K562 (cell line): Measurements from ENCODE around the gene SLC9A3. TPM values are rescaled to one million over a fixed set of nuclear protein-coding genes. Genes with fewer than 3 reads are reported as not detected.

Experiments
- ATAC-seq: fragments of 200-7000 bp; cut with Tn5 transposase; 3 replicates; pipeline ENCODE4 v1.9.1; 2020; ENCODE audit warnings: moderate library complexity
- BruUV-seq: library from RNA; stranded (reverse); fragments of 400-500 nt; replicated peaks from 2 replicates; lab custom pipeline; 2021; lab: Mats Ljungman, UMichigan
- CTCF ChIA-PET: fragments of 300-600 bp; formaldehyde crosslinking; extraction: SDS; loops from one replicate; lab custom pipeline; 2021; ENCODE audit warnings: low intra/inter-chr PET ratio; lab: Yijun Ruan, JAX
- POLR2A ChIA-PET: fragments of 300-600, 350-650 bp; sonication (Branson Sonifier 250); formaldehyde crosslinking; extraction: SDS; loops from one replicate; lab custom pipeline; 2021; ENCODE audit warnings: antibody characterized with exemption, inconsistent platforms; lab: Yijun Ruan, JAX
- DNase-seq, 4 experiments: peaks; one replicate each; pipeline versions ENCODE4 v3.0.0 to v3.0.0-alpha.2; 2011 to 2018; ENCODE audit warnings: low spot score in 3 of 4, mixed read lengths in 3 of 4; ENCODE audit errors: extremely low read depth in 1 of 4
- FAIRE-seq: peaks from 2 replicates; lab custom pipeline; 2011; peaks lifted over from hg19 to GRCh38; lab: Jason Lieb, UNC
- H2AFZ ChIP-seq: 2 replicates; pipeline ENCODE4 v1.6.0; 2011; ENCODE audit warnings: low read depth, low read length, control low read depth, inconsistent platforms
- H3K27ac ChIP-seq: fragments of 200-600 bp; 3 replicates; pipeline ENCODE4 v1.8.0; 2011; ENCODE audit warnings: low read depth, mild to moderate bottlenecking, control low read depth, inconsistent platforms, low read length, moderate library complexity, mixed read lengths; ENCODE audit errors: extremely low read depth
- H3K27me3 ChIP-seq, 2 experiments: fragments of 300-600 bp in 1 of 2; 2 replicates in 1 of 2; 3 replicates in 1 of 2; pipeline versions ENCODE4 v1.6.0 to v1.8.0; 2011; ENCODE audit warnings: inconsistent platforms in 2 of 2, low read length in 2 of 2, mild to moderate bottlenecking in 1 of 2, mixed read lengths in 1 of 2, moderate library complexity in 1 of 2; ENCODE audit not compliant: control insufficient read depth in 2 of 2, insufficient read depth in 2 of 2
- H3K36me3 ChIP-seq: fragments of 300-600 bp; 3 replicates; pipeline ENCODE4 v1.8.0; 2011; ENCODE audit warnings: mild to moderate bottlenecking, low read length, inconsistent platforms; ENCODE audit not compliant: control insufficient read depth, insufficient read depth
- H3K4me1 ChIP-seq, 2 experiments: fragments of 200-600 bp in 1 of 2; replicated peaks in 1 of 2; 2 replicates in 1 of 2; 3 replicates in 1 of 2; pipeline versions ENCODE4 v1.5.1 to v1.8.0; 2011; ENCODE audit warnings: inconsistent platforms in 2 of 2, low read length in 2 of 2, mild to moderate bottlenecking in 1 of 2, mixed read lengths in 1 of 2, moderate library complexity in 1 of 2; ENCODE audit not compliant: control insufficient read depth in 2 of 2, insufficient read depth in 2 of 2
- H3K4me2 ChIP-seq: 2 replicates; pipeline ENCODE4 v1.6.1; 2011; ENCODE audit warnings: low read length, control low read depth, inconsistent platforms, mixed read lengths; ENCODE audit not compliant: insufficient read depth
- H3K4me3 ChIP-seq: fragments of 200-600 bp; sonication (generic), shearing (Covaris generic); 2 replicates; pipeline ENCODE4 v1.5.1; 2016; ENCODE audit warnings: control low read depth, inconsistent platforms
- H3K79me2 ChIP-seq: fragments of 200-600 bp; 3 replicates; pipeline ENCODE4 v1.8.0; 2011; ENCODE audit warnings: low read length, inconsistent platforms; ENCODE audit not compliant: control insufficient read depth, insufficient read depth
- H3K9ac ChIP-seq, 2 experiments: 2 replicates each; pipeline versions ENCODE4 v1.6.0 to v1.6.1; 2011; ENCODE audit warnings: low read depth in 2 of 2, low read length in 2 of 2, control low read depth in 1 of 2, inconsistent platforms in 1 of 2, mild to moderate bottlenecking in 1 of 2, mixed read lengths in 1 of 2; ENCODE audit not compliant: insufficient read depth in 1 of 2
- H3K9me1 ChIP-seq: one replicate; pipeline ENCODE4 v1.6.0; 2011; ENCODE audit warnings: inconsistent platforms, mild to moderate bottlenecking, low read length, moderate library complexity; ENCODE audit not compliant: control insufficient read depth, insufficient read depth
- H3K9me3 ChIP-seq: replicated peaks from 2 replicates; pipeline ENCODE4 v1.5.1; 2011; ENCODE audit warnings: low read depth, low read length, inconsistent platforms; ENCODE audit not compliant: control insufficient read depth, insufficient read depth
- H4K20me1 ChIP-seq: replicated peaks from 2 replicates; pipeline ENCODE4 v1.6.1; 2011; ENCODE audit warnings: low read length, inconsistent platforms, mixed read lengths; ENCODE audit not compliant: control insufficient read depth, insufficient read depth
- ATF7 ChIP-seq: fragments of 450-650 bp; IDR thresholded peaks from 2 replicates; pipeline ENCODE4 v1.7.1; 2014; ENCODE audit warnings: mild to moderate bottlenecking, moderate library complexity
- SIN3B ChIP-seq: fragments of 450-650 bp; IDR thresholded peaks from 2 replicates; pipeline ENCODE4 v1.6.1; 2017; ENCODE audit warnings: low read depth, mild to moderate bottlenecking, moderate library complexity
- ZNF431 ChIP-seq: sonication (generic); formaldehyde crosslinking; IDR thresholded peaks from 2 replicates; pipeline ENCODE4 v1.8.0; 2022; ENCODE audit warnings: mild to moderate bottlenecking, missing genetic modification reagents
- ZNF586 ChIP-seq: fragments of 450-650 bp; formaldehyde crosslinking; conservative IDR thresholded peaks from 2 replicates; pipeline ENCODE4 v1.4.0; 2020; ENCODE audit warnings: mild to moderate bottlenecking, moderate library complexity
- WGBS: fragments of 100-300 bp; shearing (Covaris generic); methylation state at CpG from one replicate; pipeline ENCODE4 v1.1.6; 2016; ENCODE audit warnings: low coverage, mixed read lengths; ENCODE audit not compliant: insufficient coverage; ENCODE audit errors: missing lambda C conversion rate; 5-methylcytosine and 5-hydroxymethylcytosine counted together
- in situ Hi-C: fragments of 300-500 bp; cut with MboI; formaldehyde crosslinking; loops from 4 replicates; pipeline ENCODE4 v1.15.0; 2018; ENCODE audit warnings: inconsistent platforms, mixed read lengths
- intact Hi-C: fragments of 100-400 bp; cut with micrococcal nuclease; formaldehyde crosslinking; loops from 2 replicates; pipeline ENCODE4 v1.14.2; 2022
- polyA plus RNA-seq, 8 experiments: library from polyadenylated mRNA; depleted of rRNA in 4 of 8; stranded (reverse) in 5 of 8; unstranded in 3 of 8; fragments of >200 nt; fragmentation: Nextera tagmentation in 2 of 8; fragmentation: Illumina TruSeq in 1 of 8; extraction: Ambion mirVana in 2 of 8; extraction: Trizol in 1 of 8; gene quantifications; 2 replicates each; pipeline versions ENCODE4 v1.2.1 to v1.2.3, GENCODE V29; 2011 to 2014; ENCODE audit warnings: inconsistent platforms in 1 of 8, missing spikeins in 1 of 8
- total RNA-seq, 7 experiments: library from RNA; depleted of rRNA in 6 of 7; stranded (reverse); fragments of >200 nt in 6 of 7; fragmentation: Illumina TruSeq in 2 of 7; extraction: Trizol in 2 of 7; gene quantifications; 2 replicates each; pipeline versions ENCODE4 v1.2.1 to v1.2.3, GENCODE V29; 2011 to 2021; ENCODE audit warnings: low replicate concordance in 1 of 7
- TF ChIP-seq, protein P1 (sequence below): fragments of 450-650 bp; conservative IDR thresholded peaks from 2 replicates; pipeline ENCODE4 v1.6.1; 2016; ENCODE audit warnings: missing genetic modification characterization, low read depth, mild to moderate bottlenecking, missing compliant biosample characterization, moderate library complexity
- TF ChIP-seq, protein P2 (sequence below), 2 experiments: fragments of 450-650 bp; formaldehyde crosslinking in 1 of 2; IDR thresholded peaks; 2 replicates each; pipeline versions ENCODE4 v1.4.0 to v1.6.1; 2014 to 2020; ENCODE audit warnings: mild to moderate bottlenecking in 2 of 2, borderline replicate concordance in 1 of 2, low read depth in 1 of 2
- TF ChIP-seq, protein P3 (sequence below): fragments of 450-650 bp; IDR thresholded peaks from 2 replicates; pipeline ENCODE4 v1.7.0; 2016; ENCODE audit warnings: borderline replicate concordance

Gene SLC9A3
- total and polyA plus RNA-seq, 9 of the 15 experiments (the other 6 are each of a cell fraction or from before 2014, with no cell fraction given), result 1.5 to 5.8 (median 3.7) TPM; not detected in 2

GRCh38 chr5:504326-505154, 19.7 kb downstream of the SLC9A3 start:
- WGBS, result 6% methylated on average over 33 of the region's 33 CpGs
- CTCF ChIA-PET, result no interaction called here
- FAIRE-seq (no peak), ATAC-seq (peak; percentile 17; the same call in 1 of the 3 replicates), DNase-seq (no peak)
- Histone ChIP-seq H3K4me2 (no peak overlapping the region), H3K27me3 (peaks cover 47 to 75% of the 10 kb centered on the region in 2 experiments), H3K9me1 (peaks cover 1% of the 10 kb centered on the region), H3K9ac (no peak overlapping the region; a peak in 1 of 4 replicates), H3K4me1 (peaks cover 0 to 40% of the 10 kb centered on the region in 2 experiments; a peak in 2 of 5 replicates), H3K4me3 (no peak overlapping the region), H3K36me3 (no peaks in the 10 kb centered on the region), H2AFZ (no peak overlapping the region), H3K79me2 (no peaks in the 10 kb centered on the region), H3K9me3 (no peaks in the 10 kb centered on the region), H3K27ac (no peak overlapping the region), H4K20me1 (peaks cover 8% of the 10 kb centered on the region; the same call in 1 of the 2 replicates)
- POLR2A ChIA-PET, result interaction anchor here (0.6 to 0.7 kb wide), 2 partner anchors 19 to 35 kb away, joined by 3 read pairs; no protein-coding TSS in a partner anchor
- intact Hi-C loops, result no loop called here
- no TSS peak for BruUV-seq
- in situ Hi-C loops, result no loop called here
- TF ChIP-seq ZNF586 (CRISPR knock-in tag) (no peak), ZNF431 (no peak), ATF7 (no peak), SIN3B (no peak)
- TF ChIP-seq, protein P1, sequence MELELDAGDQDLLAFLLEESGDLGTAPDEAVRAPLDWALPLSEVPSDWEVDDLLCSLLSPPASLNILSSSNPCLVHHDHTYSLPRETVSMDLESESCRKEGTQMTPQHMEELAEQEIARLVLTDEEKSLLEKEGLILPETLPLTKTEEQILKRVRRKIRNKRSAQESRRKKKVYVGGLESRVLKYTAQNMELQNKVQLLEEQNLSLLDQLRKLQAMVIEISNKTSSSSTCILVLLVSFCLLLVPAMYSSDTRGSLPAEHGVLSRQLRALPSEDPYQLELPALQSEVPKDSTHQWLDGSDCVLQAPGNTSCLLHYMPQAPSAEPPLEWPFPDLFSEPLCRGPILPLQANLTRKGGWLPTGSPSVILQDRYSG (tag), result no peak
- TF ChIP-seq, protein P2, sequence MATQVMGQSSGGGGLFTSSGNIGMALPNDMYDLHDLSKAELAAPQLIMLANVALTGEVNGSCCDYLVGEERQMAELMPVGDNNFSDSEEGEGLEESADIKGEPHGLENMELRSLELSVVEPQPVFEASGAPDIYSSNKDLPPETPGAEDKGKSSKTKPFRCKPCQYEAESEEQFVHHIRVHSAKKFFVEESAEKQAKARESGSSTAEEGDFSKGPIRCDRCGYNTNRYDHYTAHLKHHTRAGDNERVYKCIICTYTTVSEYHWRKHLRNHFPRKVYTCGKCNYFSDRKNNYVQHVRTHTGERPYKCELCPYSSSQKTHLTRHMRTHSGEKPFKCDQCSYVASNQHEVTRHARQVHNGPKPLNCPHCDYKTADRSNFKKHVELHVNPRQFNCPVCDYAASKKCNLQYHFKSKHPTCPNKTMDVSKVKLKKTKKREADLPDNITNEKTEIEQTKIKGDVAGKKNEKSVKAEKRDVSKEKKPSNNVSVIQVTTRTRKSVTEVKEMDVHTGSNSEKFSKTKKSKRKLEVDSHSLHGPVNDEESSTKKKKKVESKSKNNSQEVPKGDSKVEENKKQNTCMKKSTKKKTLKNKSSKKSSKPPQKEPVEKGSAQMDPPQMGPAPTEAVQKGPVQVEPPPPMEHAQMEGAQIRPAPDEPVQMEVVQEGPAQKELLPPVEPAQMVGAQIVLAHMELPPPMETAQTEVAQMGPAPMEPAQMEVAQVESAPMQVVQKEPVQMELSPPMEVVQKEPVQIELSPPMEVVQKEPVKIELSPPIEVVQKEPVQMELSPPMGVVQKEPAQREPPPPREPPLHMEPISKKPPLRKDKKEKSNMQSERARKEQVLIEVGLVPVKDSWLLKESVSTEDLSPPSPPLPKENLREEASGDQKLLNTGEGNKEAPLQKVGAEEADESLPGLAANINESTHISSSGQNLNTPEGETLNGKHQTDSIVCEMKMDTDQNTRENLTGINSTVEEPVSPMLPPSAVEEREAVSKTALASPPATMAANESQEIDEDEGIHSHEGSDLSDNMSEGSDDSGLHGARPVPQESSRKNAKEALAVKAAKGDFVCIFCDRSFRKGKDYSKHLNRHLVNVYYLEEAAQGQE (IDR thresholded peaks at IDR 0.05; ENCODE audit: borderline replicate concordance), result no peak
- TF ChIP-seq, protein P2 (CRISPR knock-in tag; IDR thresholded peaks at IDR 0.05; ENCODE audit: low read depth), result no peak
- TF ChIP-seq, protein P3, sequence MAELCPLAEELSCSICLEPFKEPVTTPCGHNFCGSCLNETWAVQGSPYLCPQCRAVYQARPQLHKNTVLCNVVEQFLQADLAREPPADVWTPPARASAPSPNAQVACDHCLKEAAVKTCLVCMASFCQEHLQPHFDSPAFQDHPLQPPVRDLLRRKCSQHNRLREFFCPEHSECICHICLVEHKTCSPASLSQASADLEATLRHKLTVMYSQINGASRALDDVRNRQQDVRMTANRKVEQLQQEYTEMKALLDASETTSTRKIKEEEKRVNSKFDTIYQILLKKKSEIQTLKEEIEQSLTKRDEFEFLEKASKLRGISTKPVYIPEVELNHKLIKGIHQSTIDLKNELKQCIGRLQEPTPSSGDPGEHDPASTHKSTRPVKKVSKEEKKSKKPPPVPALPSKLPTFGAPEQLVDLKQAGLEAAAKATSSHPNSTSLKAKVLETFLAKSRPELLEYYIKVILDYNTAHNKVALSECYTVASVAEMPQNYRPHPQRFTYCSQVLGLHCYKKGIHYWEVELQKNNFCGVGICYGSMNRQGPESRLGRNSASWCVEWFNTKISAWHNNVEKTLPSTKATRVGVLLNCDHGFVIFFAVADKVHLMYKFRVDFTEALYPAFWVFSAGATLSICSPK, result no peak
